ENCODE results near the gene KIF3A.

Gene KIF3A

GRCh38 chr5:132675936-132676689 lies 61.2 kb downstream of the KIF3A start:
- DNase-seq, result no peak

GRCh38 chr5:132674671-132675506 lies 62.5 kb downstream of the KIF3A start:
- DNase-seq, result no peak

GRCh38 chr5:132673939-132674630 lies 63.3 kb downstream of the KIF3A start, which contains the start of gene IL4:
Gene IL4, plus strand, starts transcription at chr5:132673989. Its CDS starts 62 bp downstream, at chr5:132674051.
- DNase-seq, result no peak

- DNase-seq, result no peak
These were observed 63.9 kb downstream of the KIF3A start for GRCh38 chr5:132673488-132673887.

GRCh38 chr5:132671000-132671399 lies 66.3 kb downstream of the KIF3A start:
- no peak for DNase-seq

- no peak for DNase-seq
These were observed 67.1 kb downstream of the KIF3A start for GRCh38 chr5:132669966-132670882.

GRCh38 chr5:132669455-132669820 lies 67.9 kb downstream of the KIF3A start:
- DNase-seq, result no peak

GRCh38 chr5:132668706-132669454 lies 68.5 kb downstream of the KIF3A start:
- DNase-seq, result no peak

- no peak for DNase-seq
These were observed 69.3 kb downstream of the KIF3A start for GRCh38 chr5:132667761-132668705.

GRCh38 chr5:132667309-132667708 lies 70.0 kb downstream of the KIF3A start:
- DNase-seq, result no peak

- no peak for DNase-seq
These were observed 70.8 kb downstream of the KIF3A start for GRCh38 chr5:132666310-132667123.

GRCh38 chr5:132665574-132666080 lies 71.7 kb downstream of the KIF3A start:
- DNase-seq, result no peak

GRCh38 chr5:132664696-132665209 lies 72.6 kb downstream of the KIF3A start:
- DNase-seq, result no peak

GRCh38 chr5:132663771-132664695 lies 73.3 kb downstream of the KIF3A start:
- DNase-seq, result no peak

- DNase-seq, result no peak
These were observed 74.2 kb downstream of the KIF3A start for GRCh38 chr5:132662925-132663770.

GRCh38 chr5:132662004-132662401 lies 75.3 kb downstream of the KIF3A start:
- no peak for DNase-seq

Data from NCI-H526 treated with DMSO at 0.1 percent for 48 hours (cell line).